GM12872 (cell line): Measurements from ENCODE around the gene TMEM151B.

Experiments
- TF ChIP-seq, protein P1 (sequence below): IDR thresholded peaks from 3 replicates; pipeline ENCODE4 v1.5.1; 2011; ENCODE audit warnings: low read depth, mild to moderate bottlenecking, low read length, moderate library complexity; ENCODE audit not compliant: insufficient read depth

The TMEM151B gene

DNA sequence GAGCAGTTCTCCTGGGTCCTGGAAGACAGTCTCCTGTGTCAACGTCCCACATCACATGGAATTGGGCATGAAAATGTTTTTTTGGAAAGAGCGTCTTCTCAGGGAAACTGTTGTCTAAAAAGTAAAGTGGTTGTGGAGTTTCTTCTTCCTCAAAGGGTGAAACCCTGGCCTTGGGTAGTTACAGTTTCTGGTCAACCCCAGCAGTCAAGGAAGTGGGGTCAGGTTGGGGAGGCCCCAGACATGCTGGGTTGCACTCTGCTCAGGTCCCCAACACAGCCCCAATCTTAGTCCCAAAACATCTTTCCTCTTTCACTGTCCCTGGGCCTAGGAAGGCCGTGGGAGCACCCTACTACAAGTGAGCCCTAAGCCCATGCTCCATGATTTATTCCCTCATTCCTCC lies 3.9 kb upstream of the TMEM151B start:
- TF ChIP-seq, protein P1, sequence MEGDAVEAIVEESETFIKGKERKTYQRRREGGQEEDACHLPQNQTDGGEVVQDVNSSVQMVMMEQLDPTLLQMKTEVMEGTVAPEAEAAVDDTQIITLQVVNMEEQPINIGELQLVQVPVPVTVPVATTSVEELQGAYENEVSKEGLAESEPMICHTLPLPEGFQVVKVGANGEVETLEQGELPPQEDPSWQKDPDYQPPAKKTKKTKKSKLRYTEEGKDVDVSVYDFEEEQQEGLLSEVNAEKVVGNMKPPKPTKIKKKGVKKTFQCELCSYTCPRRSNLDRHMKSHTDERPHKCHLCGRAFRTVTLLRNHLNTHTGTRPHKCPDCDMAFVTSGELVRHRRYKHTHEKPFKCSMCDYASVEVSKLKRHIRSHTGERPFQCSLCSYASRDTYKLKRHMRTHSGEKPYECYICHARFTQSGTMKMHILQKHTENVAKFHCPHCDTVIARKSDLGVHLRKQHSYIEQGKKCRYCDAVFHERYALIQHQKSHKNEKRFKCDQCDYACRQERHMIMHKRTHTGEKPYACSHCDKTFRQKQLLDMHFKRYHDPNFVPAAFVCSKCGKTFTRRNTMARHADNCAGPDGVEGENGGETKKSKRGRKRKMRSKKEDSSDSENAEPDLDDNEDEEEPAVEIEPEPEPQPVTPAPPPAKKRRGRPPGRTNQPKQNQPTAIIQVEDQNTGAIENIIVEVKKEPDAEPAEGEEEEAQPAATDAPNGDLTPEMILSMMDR, result no peak

DNA sequence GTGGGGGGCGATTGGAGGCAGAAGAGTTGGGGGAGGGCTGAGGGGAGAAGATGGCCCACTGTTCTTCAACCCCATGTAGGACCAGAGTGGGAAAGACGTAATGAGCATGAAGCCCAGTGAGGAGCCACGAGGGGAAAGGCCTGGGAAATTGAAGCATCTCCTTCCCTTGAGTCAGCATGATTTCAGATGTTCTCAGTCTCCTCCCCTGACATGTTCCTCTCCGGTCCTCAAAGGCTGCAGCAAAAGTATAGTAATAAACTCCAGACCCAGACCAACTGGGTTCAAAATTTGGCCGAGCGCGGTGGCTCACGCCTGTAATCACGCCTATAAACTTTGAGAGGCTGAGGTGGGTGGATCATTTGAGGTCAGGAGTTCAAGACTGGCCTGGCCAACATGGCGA lies 3.0 kb upstream of the TMEM151B start:
- TF ChIP-seq, protein P1, result no peak

DNA sequence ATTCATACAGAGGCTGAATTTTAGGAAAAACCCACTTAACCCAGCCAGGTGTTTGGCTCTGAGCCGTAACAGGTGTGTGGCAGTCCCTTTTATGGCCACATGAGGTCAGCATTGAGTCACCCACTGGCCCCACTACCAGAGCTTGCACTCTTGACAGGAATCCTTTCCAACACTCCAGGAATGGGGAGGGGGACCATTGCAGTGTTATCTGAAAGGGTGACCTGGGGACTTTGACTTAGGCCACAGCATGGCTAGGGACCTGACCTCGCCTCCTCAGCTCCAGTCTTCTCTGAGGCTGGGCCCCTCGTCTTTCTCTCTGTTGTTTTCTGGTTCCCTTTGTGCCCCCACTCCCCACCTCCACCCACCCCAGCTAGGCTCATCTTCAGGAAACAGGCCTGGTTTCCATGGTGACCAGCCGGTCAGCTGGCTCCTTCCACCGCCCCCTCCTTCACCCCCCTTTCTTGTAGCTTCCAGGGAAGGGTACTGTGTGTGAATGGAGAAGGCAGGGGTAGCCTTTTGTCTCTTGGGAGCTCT lies 2.1 kb upstream of the TMEM151B start:
- TF ChIP-seq, protein P1, result peak; percentile 97

DNA sequence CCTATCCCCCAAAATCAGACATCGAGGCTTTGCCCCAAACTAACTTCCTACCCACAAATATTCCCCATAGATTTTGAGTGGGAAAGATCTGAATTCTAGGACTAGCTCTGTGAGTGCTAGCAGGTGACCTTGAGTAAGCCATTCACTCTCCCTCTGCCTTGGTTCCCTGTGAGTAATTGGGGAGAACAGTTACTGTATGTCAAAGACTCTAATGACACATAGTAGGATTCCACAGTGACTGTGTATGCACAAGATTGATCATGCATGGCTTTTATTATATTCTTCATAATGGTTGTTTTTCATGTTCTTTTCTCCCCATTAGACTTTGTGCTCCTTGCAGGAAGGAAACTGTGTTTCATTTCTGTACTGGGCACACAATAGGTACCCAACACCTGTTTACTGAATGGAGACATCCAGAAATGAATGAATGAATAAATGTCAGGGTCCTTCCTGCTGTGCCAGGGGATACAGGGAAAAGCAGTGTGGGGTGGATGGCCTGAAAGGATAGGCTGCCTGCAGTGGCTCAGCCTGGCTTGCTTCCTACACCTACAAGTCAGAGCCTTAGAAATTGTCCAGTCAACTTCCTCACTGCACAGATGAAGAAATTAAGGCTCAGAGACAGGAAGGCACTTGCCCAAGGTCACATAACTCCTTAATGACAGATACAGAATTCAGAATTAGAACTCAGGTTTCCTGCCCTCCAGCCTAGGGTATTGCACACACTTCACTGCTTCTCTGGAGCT lies 901 bp upstream of the TMEM151B start:
- TF ChIP-seq, protein P1, result no peak

DNA sequence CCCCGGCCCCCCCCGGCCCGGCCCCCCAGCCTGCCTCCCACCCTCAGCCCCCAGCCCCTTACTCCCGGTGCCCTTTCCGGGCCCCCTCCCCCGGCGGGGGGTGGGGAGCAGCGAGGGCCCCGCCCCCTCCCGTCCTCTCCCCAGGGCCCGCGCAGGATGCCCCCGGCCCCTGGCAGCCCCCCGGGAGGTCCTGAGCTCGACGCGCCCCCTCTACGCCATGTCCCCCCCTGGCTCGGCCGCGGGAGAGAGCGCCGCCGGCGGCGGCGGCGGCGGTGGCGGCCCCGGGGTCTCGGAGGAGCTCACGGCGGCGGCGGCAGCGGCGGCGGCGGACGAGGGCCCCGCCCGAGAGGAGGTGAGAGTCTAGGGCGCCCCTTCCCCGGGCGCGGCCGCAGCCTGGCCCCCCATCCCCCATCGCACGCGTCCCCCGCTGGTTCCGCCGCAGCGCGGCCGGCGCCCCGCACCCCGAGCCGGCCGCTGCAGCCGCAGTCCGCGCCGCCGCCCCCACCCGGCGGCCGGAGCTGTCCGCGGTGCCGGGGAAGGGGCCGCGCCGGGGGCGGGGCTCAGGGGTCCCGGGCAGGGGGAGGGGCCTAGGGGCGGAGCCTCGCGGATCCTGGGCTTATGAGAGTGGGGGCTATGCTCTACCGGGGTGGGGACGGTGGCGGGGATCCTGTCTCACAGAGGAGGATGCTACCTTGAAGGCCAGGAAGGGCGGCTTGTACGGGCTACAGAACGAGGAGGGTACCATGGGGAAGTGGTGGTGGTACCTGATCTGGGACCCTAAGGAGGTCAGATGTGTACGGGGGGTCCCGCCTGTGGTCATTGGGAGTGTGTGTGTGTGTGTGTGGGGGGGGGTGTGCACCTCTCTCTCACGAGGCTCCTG lies 516 bp downstream of the TMEM151B start:
- TF ChIP-seq, protein P1, result no peak

DNA sequence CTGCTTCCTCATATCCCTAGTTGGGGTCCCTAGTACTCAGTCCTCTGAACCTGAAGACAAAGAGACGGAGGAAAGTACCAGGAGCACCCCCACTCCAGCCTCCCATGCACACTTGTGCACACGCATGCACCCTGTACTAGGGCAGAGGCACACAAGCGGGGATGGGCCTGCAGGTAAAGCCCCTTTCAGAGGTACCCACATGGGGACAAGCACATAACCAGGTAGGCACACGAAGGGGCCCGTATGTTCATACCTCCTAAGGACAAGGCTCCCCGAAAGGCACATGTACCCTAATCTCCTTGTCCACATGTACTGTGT lies 1.1 kb downstream of the TMEM151B start:
- TF ChIP-seq, protein P1, result no peak

DNA sequence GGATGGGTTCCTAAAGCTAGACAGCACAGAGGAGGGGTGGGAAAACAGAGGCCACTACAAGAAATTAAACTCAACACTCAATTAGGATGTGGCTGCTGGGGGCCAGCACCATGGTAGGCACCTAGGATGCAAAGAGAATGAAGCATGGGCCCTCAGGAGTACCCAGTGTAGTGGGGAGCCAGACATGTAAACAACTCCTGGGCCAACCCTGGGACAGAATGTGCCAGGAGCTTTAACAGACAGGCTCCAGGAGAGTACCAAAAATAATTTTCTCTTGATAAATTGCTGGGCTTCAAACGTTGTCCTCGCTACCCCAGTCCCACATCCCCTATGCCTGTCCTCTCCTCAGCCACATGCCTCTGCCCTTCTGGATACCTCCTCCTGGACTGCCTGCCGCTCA lies 1.7 kb downstream of the TMEM151B start:
- TF ChIP-seq, protein P1, result no peak
